Astrocyte (in vitro differentiated cells and primary cell): ENCODE results near the gene TICAM2.

Source experiments
- EZH2 ChIP-seq: IDR thresholded peaks from 2 replicates; pipeline ENCODE4 v1.6.1; 2012; ENCODE audit warnings: mild to moderate bottlenecking, low read length, inconsistent platforms; ENCODE audit not compliant: insufficient read depth
- TF ChIP-seq, protein P1 (sequence below): IDR thresholded peaks from 2 replicates; pipeline ENCODE4 v1.5.1; 2011; ENCODE audit warnings: low read depth, mild to moderate bottlenecking, inconsistent platforms, low read length, moderate library complexity; ENCODE audit not compliant: insufficient read depth

DNA sequence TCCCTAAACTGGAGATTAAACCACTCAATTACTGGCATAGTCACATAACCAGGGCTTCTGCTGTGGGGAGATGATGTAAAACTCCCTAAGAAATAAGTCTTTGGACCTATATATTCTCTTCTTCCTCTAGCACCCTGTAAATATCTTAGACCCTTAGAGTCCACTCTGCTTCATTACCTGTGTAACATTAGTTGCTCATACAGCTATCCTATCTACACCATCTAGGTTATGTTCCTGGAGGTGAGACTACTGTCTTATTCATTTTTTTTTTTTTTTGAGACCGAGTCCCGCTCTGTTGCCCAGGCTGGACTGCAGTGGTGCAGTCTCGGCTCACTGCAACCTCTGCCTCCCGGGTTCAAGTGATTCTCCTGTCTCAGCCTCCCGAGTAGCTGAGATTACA lies 9.6 kb upstream of the TICAM2 start:
- TF ChIP-seq, protein P1, sequence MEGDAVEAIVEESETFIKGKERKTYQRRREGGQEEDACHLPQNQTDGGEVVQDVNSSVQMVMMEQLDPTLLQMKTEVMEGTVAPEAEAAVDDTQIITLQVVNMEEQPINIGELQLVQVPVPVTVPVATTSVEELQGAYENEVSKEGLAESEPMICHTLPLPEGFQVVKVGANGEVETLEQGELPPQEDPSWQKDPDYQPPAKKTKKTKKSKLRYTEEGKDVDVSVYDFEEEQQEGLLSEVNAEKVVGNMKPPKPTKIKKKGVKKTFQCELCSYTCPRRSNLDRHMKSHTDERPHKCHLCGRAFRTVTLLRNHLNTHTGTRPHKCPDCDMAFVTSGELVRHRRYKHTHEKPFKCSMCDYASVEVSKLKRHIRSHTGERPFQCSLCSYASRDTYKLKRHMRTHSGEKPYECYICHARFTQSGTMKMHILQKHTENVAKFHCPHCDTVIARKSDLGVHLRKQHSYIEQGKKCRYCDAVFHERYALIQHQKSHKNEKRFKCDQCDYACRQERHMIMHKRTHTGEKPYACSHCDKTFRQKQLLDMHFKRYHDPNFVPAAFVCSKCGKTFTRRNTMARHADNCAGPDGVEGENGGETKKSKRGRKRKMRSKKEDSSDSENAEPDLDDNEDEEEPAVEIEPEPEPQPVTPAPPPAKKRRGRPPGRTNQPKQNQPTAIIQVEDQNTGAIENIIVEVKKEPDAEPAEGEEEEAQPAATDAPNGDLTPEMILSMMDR: no peak
- TF ChIP-seq EZH2: no peak
